Heart right ventricle (tissue), 16 donors: ENCODE results near the gene HNRNPA3. TPM values are rescaled to one million over a fixed set of nuclear protein-coding genes. Genes with fewer than 3 reads are reported as not detected.
A peak's percentile ranks its signal among the peaks of the same experiment; 100 is the strongest.

Experiments
- ATAC-seq, 8 donors: fragments of 200-7000 bp; cut with Tn5 transposase; one replicate each; pipeline ENCODE4 v1.9.1; 2020; ENCODE audit warnings: mild to moderate bottlenecking in 8 of 8, moderate library complexity in 8 of 8, moderate number of reproducible peaks in 1 of 8
- DNase-seq, 2 donors: peaks; one replicate each; pipeline ENCODE4 v3.0.0-alpha.2; 2020
- H3K27ac ChIP-seq, 10 donors: fragments of 200-600 bp; sonication (generic) in 2 of 10; one replicate each; pipeline versions ENCODE4 v1.5.0 to v1.8.0; 2020 to 2022; ENCODE audit warnings: mild to moderate bottlenecking in 3 of 10
- H3K27me3 ChIP-seq, 7 donors: fragments of 200-600 bp; one replicate each; pipeline ENCODE4 v1.8.0; 2021 to 2022; ENCODE audit warnings: mild to moderate bottlenecking in 2 of 7
- H3K36me3 ChIP-seq, 9 donors: fragments of 200-600 bp; sonication (generic) in 1 of 9; one replicate each; pipeline versions ENCODE4 v1.5.0 to v1.8.0; 2020 to 2022; ENCODE audit warnings: mild to moderate bottlenecking in 2 of 9
- H3K4me1 ChIP-seq, 9 donors: fragments of 200-600 bp; sonication (generic) in 1 of 9; one replicate each; pipeline versions ENCODE4 v1.5.0 to v1.8.0; 2020 to 2022; ENCODE audit warnings: mild to moderate bottlenecking in 4 of 9
- H3K4me3 ChIP-seq, 10 donors: fragments of 200-600 bp; sonication (generic) in 2 of 10; one replicate each; pipeline versions ENCODE4 v1.5.0 to v1.8.0; 2020 to 2022; ENCODE audit warnings: mild to moderate bottlenecking in 7 of 10, moderate library complexity in 2 of 10
- H3K9me3 ChIP-seq, 11 donors: fragments of 200-600 bp in 10 of 11; sonication (generic) in 2 of 11; one replicate each; pipeline versions ENCODE4 v1.5.0 to v1.8.0; 2013 to 2022; ENCODE audit warnings: mild to moderate bottlenecking in 2 of 11, control low read depth in 1 of 11, moderate library complexity in 1 of 11
- WGBS, 2 donors: extraction: QIAGEN DNeasy Blood & Tissue Kit; methylation state at CpG; one replicate each; pipeline ENCODE4 v1.1.7; 2013; ENCODE audit warnings: inconsistent platforms in 1 of 2; 5-methylcytosine and 5-hydroxymethylcytosine counted together
- intact Hi-C, 10 donors: fragments of 100-400 bp; cut with DNase I; formaldehyde crosslinking; loops; one replicate each; pipeline versions ENCODE4 v1.11.1 to v1.14.2; 2022
- polyA plus RNA-seq, 2 donors: library from polyadenylated mRNA; stranded (reverse); fragments of 200-250 nt; gene quantifications; one replicate each; pipeline ENCODE4 v1.2.3, GENCODE V29; 2013
- total RNA-seq, 10 donors: library from RNA; stranded (reverse); fragmentation: NEBNext Ultra II Directional in 3 of 10; extraction: Animal tissue kit (Norgen Biotek cat#: 25700) in 3 of 10; gene quantifications; one replicate each; pipeline versions ENCODE4 v1.2.1 to v1.2.4, GENCODE V29; 2021 to 2023
- TF ChIP-seq, protein P1 (sequence below), 9 donors: fragments of 200-600 bp; sonication (generic) in 2 of 9; IDR thresholded peaks; one replicate each; pipeline versions ENCODE4 v1.5.0 to v1.8.0; 2021 to 2022; ENCODE audit warnings: antibody characterized with exemption in 9 of 9, mild to moderate bottlenecking in 5 of 9, moderate library complexity in 1 of 9
- donor health status: Arrhythmogenic right ventricular cardiomyopathy.
- donor health status: ischemic (EF 13 %, LVEDD 7.1; RV severe dilation, severe dysfunction).
- donor health status: healthy with polysubstance abuse.
- donor health status: DM: no; HTN: yes; CAD: no.
- donor health status: DM: no; HTN: no; CAD: no.
- donor health status: ischemic (EF 25% LVEDD 6.9; RV normal size, moderate dysfunction).
- donor health status: ischemic (EF 25% LVEDD 5.7; RV mildly dilated, moderate dysfunction).
- donor health status: healthy.
- donor health status: DM: yes; HTN: yes; CAD: no.
- donor health status: Ischemic cardiomyopathy.
- donor health status: ischemic (EF 35%, LVEDD 5.7; RV mildly dilated, moderate dysfunction).
- donor health status: nonischemic (EF 11% LVEDD 7.7; RV severe dilation, severe dysfunction).
- donor health status: DM: yes; HTN: yes; CAD: no.
- donor health status: PGD.
- donor health status: ischemic (EF 29% LVEDD 5.4; RV normal size, mild dysfunction).
- donor health status: nonischemic (EF 23%, LVEDD 6.1; RV moderate dilation, normal function).

The HNRNPA3 gene
- total and polyA plus RNA-seq, 12 donors: 63.7 to 93.8 (median 80.1) TPM

- Histone ChIP-seq H3K27me3 (no peaks in the 10 kb centered on the region), H3K36me3 (peaks cover 0 to 17% (median 0%) of the 10 kb centered on the region in 9 donors), H3K4me1 (peaks cover 3 to 69% (median 63%) of the 10 kb centered on the region in 9 donors), H3K4me3 (peak overlapping the region; percentile 79 to 97 (median 94)), H3K9me3 (peaks cover 0 to 5% (median 0%) of the 10 kb centered on the region in 11 donors), H3K27ac (peak overlapping the region; percentile 19 to 100 (median 100))
- 0 to 3% methylated on average over 2 of the region's 2 CpGs for WGBS, 2 donors
- ATAC-seq (no peak), DNase-seq (no peak)
- TF ChIP-seq, protein P1, sequence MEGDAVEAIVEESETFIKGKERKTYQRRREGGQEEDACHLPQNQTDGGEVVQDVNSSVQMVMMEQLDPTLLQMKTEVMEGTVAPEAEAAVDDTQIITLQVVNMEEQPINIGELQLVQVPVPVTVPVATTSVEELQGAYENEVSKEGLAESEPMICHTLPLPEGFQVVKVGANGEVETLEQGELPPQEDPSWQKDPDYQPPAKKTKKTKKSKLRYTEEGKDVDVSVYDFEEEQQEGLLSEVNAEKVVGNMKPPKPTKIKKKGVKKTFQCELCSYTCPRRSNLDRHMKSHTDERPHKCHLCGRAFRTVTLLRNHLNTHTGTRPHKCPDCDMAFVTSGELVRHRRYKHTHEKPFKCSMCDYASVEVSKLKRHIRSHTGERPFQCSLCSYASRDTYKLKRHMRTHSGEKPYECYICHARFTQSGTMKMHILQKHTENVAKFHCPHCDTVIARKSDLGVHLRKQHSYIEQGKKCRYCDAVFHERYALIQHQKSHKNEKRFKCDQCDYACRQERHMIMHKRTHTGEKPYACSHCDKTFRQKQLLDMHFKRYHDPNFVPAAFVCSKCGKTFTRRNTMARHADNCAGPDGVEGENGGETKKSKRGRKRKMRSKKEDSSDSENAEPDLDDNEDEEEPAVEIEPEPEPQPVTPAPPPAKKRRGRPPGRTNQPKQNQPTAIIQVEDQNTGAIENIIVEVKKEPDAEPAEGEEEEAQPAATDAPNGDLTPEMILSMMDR (IDR thresholded peaks at IDR 0.05): no peak
- intact Hi-C loops: loop anchor here (2.0 to 10.0 kb wide), 10 partner anchors 21 to 133 kb away; partner anchors contain the start of genes HNRNPA3 (in 3 of the 10) and AGPS (in 1 of the 10)
Measured at GRCh38 chr2:177262092-177262491, 49.5 kb downstream of the HNRNPA3 start.

GRCh38 chr2:177262958-177263450 lies 50.4 kb downstream of the HNRNPA3 start:
- Histone ChIP-seq H3K27ac (peak overlapping the region; percentile 96 to 100 (median 100)), H3K9me3 (peaks cover 0 to 3% (median 0%) of the 10 kb centered on the region in 11 donors), H3K27me3 (no peaks in the 10 kb centered on the region), H3K4me1 (peaks cover 3 to 60% (median 54%) of the 10 kb centered on the region in 9 donors), H3K4me3 (peak overlapping the region; percentile 79 to 97 (median 94)), H3K36me3 (peaks cover 0 to 12% (median 0%) of the 10 kb centered on the region in 9 donors)
- no peak for ATAC-seq
- 3% methylated on average over 6 of the region's 6 CpGs for WGBS, 2 donors
- no peak for DNase-seq
- intact Hi-C loops: loop anchor here (1.0 to 10.0 kb wide), 14 partner anchors 22 to 132 kb away; partner anchors contain the start of genes HNRNPA3 (in 7 of the 10) and AGPS (in 1 of the 10)
- TF ChIP-seq, protein P1 (IDR thresholded peaks at IDR 0.05): no peak

- H3K9me3 ChIP-seq: no peaks in the 10 kb centered on the region
- 0 to 1% methylated on average over 81 of the region's 81 CpGs for WGBS, 2 donors
- peaks cover 3 to 55% (median 50%) of the 10 kb centered on the region in 9 donors for H3K4me1 ChIP-seq
- DNase-seq (peak; percentile 99), ATAC-seq (peak; percentile 72 to 86 (median 80))
- TF ChIP-seq, protein P1 (IDR thresholded peaks at IDR 0.05): peak; percentile 76 to 98 (median 92)
- peaks cover 0 to 12% (median 0%) of the 10 kb centered on the region in 9 donors for H3K36me3 ChIP-seq
- peak overlapping the region; percentile 79 to 97 (median 94) for H3K4me3 ChIP-seq
- peak overlapping the region; percentile 96 to 100 (median 100) for H3K27ac ChIP-seq
- no peaks in the 10 kb centered on the region for H3K27me3 ChIP-seq
- intact Hi-C loops: loop anchor here (1.0 to 10.0 kb wide), 15 partner anchors 23 to 131 kb away; partner anchors contain the start of genes HNRNPA3 (in 7 of the 10) and AGPS (in 1 of the 10)
Measured at GRCh38 chr2:177263451-177264208, 51.0 kb downstream of the HNRNPA3 start.

- TF ChIP-seq, protein P1 (IDR thresholded peaks at IDR 0.05): no peak
- peak in 6 of 8 donors; percentile 5 to 63 (median 26) for ATAC-seq
- WGBS, 2 donors: 0 to 1% methylated on average over 29 to 61 of the region's 61 CpGs
- Histone ChIP-seq H3K4me1 (peaks cover 3 to 49% (median 44%) of the 10 kb centered on the region in 9 donors), H3K4me3 (peak overlapping the region; percentile 79 to 97 (median 94)), H3K9me3 (no peaks in the 10 kb centered on the region), H3K27me3 (no peaks in the 10 kb centered on the region), H3K36me3 (peaks cover 0 to 7% (median 0%) of the 10 kb centered on the region in 9 donors), H3K27ac (peak overlapping the region; percentile 96 to 100 (median 100))
- no peak for DNase-seq
- intact Hi-C loops: loop anchor here in 9 of 10 donors (2.0 to 10.0 kb wide), 9 partner anchors 31 to 131 kb away; partner anchors contain the start of genes AGPS (in 1 of the 9) and HNRNPA3 (in 1 of the 9)
Measured at GRCh38 chr2:177264209-177264692, 51.7 kb downstream of the HNRNPA3 start.
